Trophoblast cell (in vitro differentiated cells and primary cell): ENCODE measurements around the gene C11orf98.

ENCODE experiments used
- DNase-seq, 2 donors: peaks; one replicate each; pipeline ENCODE4 v3.0.0-alpha.2; 2016
- H2AFZ ChIP-seq: 2 replicates; pipeline ENCODE4 v1.6.1; 2013; ENCODE audit warnings: low read length, moderate library complexity, mild to moderate bottlenecking; ENCODE audit not compliant: insufficient read depth, poor library complexity
- H2AK5ac ChIP-seq: 2 replicates; pipeline ENCODE4 v1.6.1; 2013; ENCODE audit warnings: mild to moderate bottlenecking, low read length
- H2BK120ac ChIP-seq: 2 replicates; pipeline ENCODE4 v1.6.1; 2013; ENCODE audit warnings: low read length, mild to moderate bottlenecking, moderate library complexity; ENCODE audit not compliant: insufficient read depth, poor library complexity
- H2BK12ac ChIP-seq: 2 replicates; pipeline ENCODE4 v1.6.1; 2013; ENCODE audit warnings: mild to moderate bottlenecking, low read length, moderate library complexity
- H2BK5ac ChIP-seq: 2 replicates; pipeline ENCODE4 v1.6.1; 2013; ENCODE audit warnings: low read length, low read depth, moderate library complexity, mild to moderate bottlenecking; ENCODE audit not compliant: poor library complexity
- H3K14ac ChIP-seq: 2 replicates; pipeline ENCODE4 v1.6.1; 2013; ENCODE audit warnings: mild to moderate bottlenecking, low read length
- H3K18ac ChIP-seq: 2 replicates; pipeline ENCODE4 v1.6.1; 2013; ENCODE audit warnings: mild to moderate bottlenecking, low read length
- H3K23ac ChIP-seq: 2 replicates; pipeline ENCODE4 v1.6.1; 2013; ENCODE audit warnings: low read length
- H3K27ac ChIP-seq: 2 replicates; pipeline ENCODE4 v1.5.1; 2013; ENCODE audit warnings: low read depth, mild to moderate bottlenecking, inconsistent platforms, low read length, moderate library complexity
- H3K27me3 ChIP-seq: 2 replicates; pipeline ENCODE4 v1.6.1; 2013; ENCODE audit warnings: inconsistent platforms, mild to moderate bottlenecking, low read length, moderate library complexity; ENCODE audit not compliant: insufficient read depth
- H3K36me3 ChIP-seq, 2 experiments: 1 replicate in 1 of 2; 2 replicates in 1 of 2; pipeline ENCODE4 v1.6.1; 2013; ENCODE audit warnings: low read length in 2 of 2, mild to moderate bottlenecking in 2 of 2, moderate library complexity in 1 of 2; ENCODE audit not compliant: insufficient read depth in 2 of 2, control insufficient read depth in 1 of 2
- H3K4ac ChIP-seq: 2 replicates; pipeline ENCODE4 v1.6.1; 2013; ENCODE audit warnings: low read depth, mild to moderate bottlenecking, low read length, moderate library complexity
- H3K4me1 ChIP-seq, 2 experiments: 1 replicate in 1 of 2; 2 replicates in 1 of 2; pipeline ENCODE4 v1.6.1; 2013; ENCODE audit warnings: low read length in 2 of 2, mild to moderate bottlenecking in 2 of 2, moderate library complexity in 1 of 2; ENCODE audit not compliant: insufficient read depth in 2 of 2, control insufficient read depth in 1 of 2
- H3K4me2 ChIP-seq: 2 replicates; pipeline ENCODE4 v1.6.1; 2013; ENCODE audit warnings: inconsistent platforms, mild to moderate bottlenecking, low read length, moderate library complexity
- H3K4me3 ChIP-seq: 2 replicates; pipeline ENCODE4 v1.5.1; 2013; ENCODE audit warnings: mild to moderate bottlenecking, low read depth, low read length, inconsistent platforms
- H3K79me1 ChIP-seq: one replicate; pipeline ENCODE4 v1.6.1; 2013; ENCODE audit warnings: low read length
- H3K79me2 ChIP-seq: 2 replicates; pipeline ENCODE4 v1.6.1; 2013; ENCODE audit warnings: low read length, mild to moderate bottlenecking; ENCODE audit not compliant: control insufficient read depth, insufficient read depth, poor library complexity
- H3K9ac ChIP-seq: 2 replicates; pipeline ENCODE4 v1.6.1; 2013; ENCODE audit warnings: mild to moderate bottlenecking, low read length
- H3K9me3 ChIP-seq: 2 replicates; pipeline ENCODE4 v1.6.1; 2013; ENCODE audit warnings: low read depth, mild to moderate bottlenecking, control low read depth, inconsistent platforms, low read length; ENCODE audit not compliant: insufficient read depth
- H4K12ac ChIP-seq: 2 replicates; pipeline ENCODE4 v1.6.1; 2013; ENCODE audit warnings: low read depth, mild to moderate bottlenecking, low read length, moderate library complexity
- H4K8ac ChIP-seq: 2 replicates; pipeline ENCODE4 v1.6.1; 2013; ENCODE audit warnings: low read depth, mild to moderate bottlenecking, low read length, moderate library complexity
- H4K91ac ChIP-seq: one replicate; pipeline ENCODE4 v1.6.1; 2013; ENCODE audit warnings: low read depth, mild to moderate bottlenecking, low read length, moderate library complexity
- WGBS: extraction: QIAGEN DNeasy Blood & Tissue Kit; methylation state at CpG from one replicate; pipeline ENCODE4 v1.1.7; 2013; ENCODE audit warnings: missing lambda C conversion rate; ENCODE audit not compliant: insufficient read length, insufficient coverage; ENCODE audit errors: extremely low coverage; 5-methylcytosine and 5-hydroxymethylcytosine counted together

C11orf98 gene

DNA sequence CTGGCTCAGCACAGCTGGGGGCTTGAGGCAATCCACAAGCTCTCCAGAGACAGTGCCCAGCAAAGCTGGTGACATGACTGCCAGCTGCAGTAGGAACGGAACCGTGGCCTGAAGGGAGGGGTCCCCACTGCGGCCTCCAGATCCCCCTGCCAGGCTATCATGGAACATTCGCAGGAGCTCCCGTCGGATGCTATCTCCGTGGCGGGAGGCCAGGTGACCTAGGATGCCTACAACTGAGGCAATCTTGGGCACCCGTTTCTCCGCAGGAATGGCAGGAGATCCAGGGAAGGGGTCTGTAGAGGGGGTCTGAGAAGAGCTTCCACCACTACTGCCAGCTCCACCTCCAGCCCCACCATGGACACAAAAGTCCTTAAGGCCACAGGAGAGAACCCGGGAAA lies 16.0 kb downstream of the C11orf98 start:
- WGBS, result no CpG with 5 or more reads among the region's 11 CpGs
- no peak overlapping the region for H3K4me2 ChIP-seq
- no peak overlapping the region for H3K4ac ChIP-seq
- H4K12ac ChIP-seq, result no peak overlapping the region
- no peak overlapping the region for H2BK12ac ChIP-seq
- no peak overlapping the region for H2BK5ac ChIP-seq
- H3K18ac ChIP-seq, result no peak overlapping the region
- no peak overlapping the region for H3K23ac ChIP-seq
- H3K36me3 ChIP-seq, result peaks cover 27 to 31% of the 10 kb centered on the region in 2 experiments
- no peak overlapping the region for H3K9ac ChIP-seq
- H2AK5ac ChIP-seq, result no peak overlapping the region
- peaks cover 10 to 17% of the 10 kb centered on the region in 2 experiments for H3K4me1 ChIP-seq
- H3K79me1 ChIP-seq, result peaks cover 15% of the 10 kb centered on the region
- no peaks in the 10 kb centered on the region for H3K27me3 ChIP-seq
- H3K4me3 ChIP-seq, result no peak overlapping the region
- no peak overlapping the region for H3K27ac ChIP-seq
- no peak overlapping the region for H2BK120ac ChIP-seq
- no peak for DNase-seq
- H3K14ac ChIP-seq, result no peak overlapping the region
- no peak overlapping the region for H4K8ac ChIP-seq
- H2AFZ ChIP-seq, result no peak overlapping the region
- H3K9me3 ChIP-seq, result no peaks in the 10 kb centered on the region
- H4K91ac ChIP-seq, result no peak overlapping the region
- peaks cover 17% of the 10 kb centered on the region for H3K79me2 ChIP-seq

DNA sequence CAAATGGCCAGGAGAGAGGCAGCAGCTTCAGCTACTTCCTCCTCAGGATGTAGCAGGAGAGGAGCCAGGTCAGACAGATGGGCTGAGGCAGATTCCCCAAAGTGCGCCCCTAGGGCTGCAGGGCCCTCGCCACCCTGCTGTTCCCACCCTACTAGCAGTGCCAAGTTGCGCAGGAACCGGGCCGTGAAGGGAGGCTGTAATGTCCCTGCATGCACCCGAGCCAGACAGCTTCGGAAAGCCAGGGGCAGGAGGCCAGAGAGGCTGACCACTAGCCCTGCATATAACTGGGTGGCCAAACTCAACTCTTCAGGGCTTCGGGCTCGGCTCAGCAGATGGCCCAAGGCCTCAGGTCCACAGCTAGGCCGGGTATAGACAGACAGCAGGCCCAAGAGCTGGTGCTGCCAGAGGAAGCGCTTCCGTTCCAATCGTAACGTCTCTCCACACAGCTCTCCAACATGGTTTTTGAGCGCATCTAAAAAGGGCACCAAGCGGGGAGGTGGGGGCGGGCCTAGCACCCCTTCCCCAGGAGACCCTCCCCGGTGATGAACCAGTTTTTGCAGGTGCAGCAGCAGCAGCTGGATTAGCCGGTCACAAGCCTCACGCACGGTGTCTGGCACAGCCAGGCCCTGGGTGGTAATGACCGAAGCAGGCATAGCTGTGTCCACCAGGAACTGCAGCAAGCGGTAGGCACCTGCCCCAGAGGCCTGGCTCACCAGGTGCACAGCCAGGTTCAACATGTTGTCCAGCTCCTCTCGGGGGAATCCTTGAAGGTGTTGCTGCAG lies 16.6 kb downstream of the C11orf98 start:
- H3K27me3 ChIP-seq, result no peaks in the 10 kb centered on the region
- no CpG with 5 or more reads among the region's 24 CpGs for WGBS
- H2BK120ac ChIP-seq, result no peak overlapping the region
- no peak overlapping the region for H2AK5ac ChIP-seq
- no peak overlapping the region for H4K12ac ChIP-seq
- H3K36me3 ChIP-seq, result peaks cover 30 to 35% of the 10 kb centered on the region in 2 experiments
- H4K91ac ChIP-seq, result no peak overlapping the region
- no peak overlapping the region for H2AFZ ChIP-seq
- H3K79me1 ChIP-seq, result peaks cover 13% of the 10 kb centered on the region
- H2BK12ac ChIP-seq, result no peak overlapping the region
- peaks cover 17% of the 10 kb centered on the region for H3K79me2 ChIP-seq
- H3K18ac ChIP-seq, result no peak overlapping the region
- no peak overlapping the region for H3K27ac ChIP-seq
- H3K4me1 ChIP-seq, result peaks cover 9 to 15% of the 10 kb centered on the region in 2 experiments
- no peak for DNase-seq
- H3K23ac ChIP-seq, result no peak overlapping the region
- no peaks in the 10 kb centered on the region for H3K9me3 ChIP-seq
- no peak overlapping the region for H4K8ac ChIP-seq
- no peak overlapping the region for H3K14ac ChIP-seq
- H3K9ac ChIP-seq, result no peak overlapping the region
- H3K4me2 ChIP-seq, result no peak overlapping the region
- H3K4me3 ChIP-seq, result no peak overlapping the region
- no peak overlapping the region for H2BK5ac ChIP-seq
- H3K4ac ChIP-seq, result no peak overlapping the region

DNA sequence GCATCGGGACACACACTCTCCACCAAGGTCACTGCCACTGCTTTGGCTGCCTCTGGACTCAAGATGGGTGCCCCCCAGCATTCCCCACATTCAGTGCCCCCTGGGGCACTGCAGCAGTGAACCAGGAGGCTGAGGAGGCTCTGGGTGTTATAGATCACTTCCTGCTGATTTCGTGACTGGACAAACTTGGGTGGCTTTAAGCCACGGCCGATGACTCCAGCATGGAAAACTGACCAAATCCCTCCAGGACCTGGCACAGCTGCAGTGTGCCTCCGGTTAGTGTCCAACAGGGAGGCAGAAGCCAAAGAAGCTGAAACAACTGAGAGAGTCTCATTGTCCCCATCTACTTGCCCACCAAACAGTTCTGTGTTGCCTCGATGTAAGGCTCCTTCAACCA lies 17.4 kb downstream of the C11orf98 start:
- Histone ChIP-seq H3K27ac (no peak overlapping the region), H3K79me1 (peaks cover 7% of the 10 kb centered on the region), H2BK5ac (no peak overlapping the region), H3K4me3 (no peak overlapping the region), H3K79me2 (peaks cover 12% of the 10 kb centered on the region), H4K91ac (no peak overlapping the region), H3K4ac (no peak overlapping the region), H4K12ac (no peak overlapping the region), H2BK120ac (no peak overlapping the region), H2BK12ac (no peak overlapping the region), H3K14ac (no peak overlapping the region), H3K4me2 (no peak overlapping the region), H3K27me3 (no peaks in the 10 kb centered on the region), H3K36me3 (peaks cover 30 to 35% of the 10 kb centered on the region in 2 experiments), H3K4me1 (peaks cover 8 to 14% of the 10 kb centered on the region in 2 experiments), H3K23ac (no peak overlapping the region), H3K18ac (no peak overlapping the region), H3K9me3 (no peaks in the 10 kb centered on the region), H4K8ac (no peak overlapping the region), H2AK5ac (no peak overlapping the region), H3K9ac (no peak overlapping the region), H2AFZ (no peak overlapping the region)
- WGBS, result no CpG with 5 or more reads among the region's 6 CpGs
- no peak for DNase-seq

DNA sequence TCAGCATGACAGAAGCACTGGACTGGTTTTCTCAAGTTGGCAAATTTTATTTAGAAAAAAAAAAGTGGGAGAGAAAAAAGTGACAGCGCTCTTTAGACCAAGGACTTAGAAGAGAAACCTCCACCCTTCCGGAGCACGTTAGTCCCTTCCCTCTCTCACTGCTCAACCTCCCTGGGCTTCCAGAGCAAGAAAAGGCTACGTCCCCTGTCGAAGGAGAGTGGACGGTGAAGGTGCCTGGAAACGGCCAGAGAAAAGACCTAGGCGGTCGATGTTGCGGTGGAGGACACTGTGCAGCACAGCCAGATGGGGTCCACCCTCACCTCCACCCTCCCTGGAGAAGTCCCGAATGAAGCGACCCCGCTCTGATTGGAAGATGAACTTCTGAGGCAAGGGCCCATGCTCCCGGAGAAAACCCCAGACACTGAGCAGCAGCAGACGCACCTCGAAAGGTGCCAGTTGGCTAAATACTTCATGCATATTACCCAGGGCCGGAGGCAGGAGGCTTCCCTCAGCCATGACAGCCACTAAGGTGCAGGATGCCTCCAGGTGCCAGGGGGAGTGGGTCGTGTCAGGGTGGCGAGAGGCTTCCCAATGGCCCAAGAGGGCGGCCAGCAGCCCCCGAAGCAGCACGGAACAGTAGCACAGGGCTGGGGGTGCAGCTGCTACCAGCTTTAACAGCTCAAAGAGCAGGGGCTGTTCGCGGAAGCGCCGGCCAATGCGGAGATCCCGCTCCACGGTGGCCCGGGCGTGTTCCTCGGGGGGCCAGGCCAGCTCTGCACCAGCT lies 18.0 kb downstream of the C11orf98 start:
- no peaks in the 10 kb centered on the region for H3K27me3 ChIP-seq
- no peak overlapping the region for H3K4me3 ChIP-seq
- WGBS, result no CpG with 5 or more reads among the region's 32 CpGs

More for the DNA sequence above, 18.0 kb downstream of the C11orf98 start:
- no peak overlapping the region for H3K23ac ChIP-seq
- H2BK5ac ChIP-seq, result no peak overlapping the region
- DNase-seq, result no peak
- H3K27ac ChIP-seq, result no peak overlapping the region
- H2BK12ac ChIP-seq, result no peak overlapping the region
- peaks cover 7% of the 10 kb centered on the region for H3K79me1 ChIP-seq
- H3K9me3 ChIP-seq, result no peaks in the 10 kb centered on the region
- H3K9ac ChIP-seq, result no peak overlapping the region
- H4K91ac ChIP-seq, result no peak overlapping the region
- no peak overlapping the region for H2AK5ac ChIP-seq
- H3K36me3 ChIP-seq, result peaks cover 30 to 35% of the 10 kb centered on the region in 2 experiments
- H2BK120ac ChIP-seq, result no peak overlapping the region
- no peak overlapping the region for H3K14ac ChIP-seq
- H3K79me2 ChIP-seq, result peaks cover 9% of the 10 kb centered on the region
- peaks cover 8 to 9% of the 10 kb centered on the region in 2 experiments for H3K4me1 ChIP-seq
- no peak overlapping the region for H2AFZ ChIP-seq
- no peak overlapping the region for H3K18ac ChIP-seq
- no peak overlapping the region for H3K4ac ChIP-seq
- H3K4me2 ChIP-seq, result peak overlapping the region; percentile 33
- H4K12ac ChIP-seq, result no peak overlapping the region
- no peak overlapping the region for H4K8ac ChIP-seq
